ENCODE results near the gene NR1H3.

Gene NR1H3

GRCh38 chr11:47317064-47317828, 59.5 kb downstream of the NR1H3 start:
- Mint-ChIP-seq H3K4me1 (no peaks in the 10 kb centered on the region), H3K36me3 (ENCODE audit: low read depth) (peaks cover 42% of the 10 kb centered on the region), H3K4me3 (no peak overlapping the region), H3K27ac (no peak overlapping the region), H3K27me3 (ENCODE audit: low read depth) (no peaks in the 10 kb centered on the region), H3K9me3 (no peaks in the 10 kb centered on the region)
- TF ChIP-seq CTCF (IDR thresholded peaks at IDR 0.05; ENCODE audit: unreplicated experiment in 3 of 3) = no peak

GRCh38 chr11:47318166-47318565, 60.4 kb downstream of the NR1H3 start:
- no peaks in the 10 kb centered on the region for H3K9me3 Mint-ChIP-seq
- TF ChIP-seq CTCF (IDR thresholded peaks at IDR 0.05; ENCODE audit: unreplicated experiment in 3 of 3) = no peak
- H3K27ac Mint-ChIP-seq = no peak overlapping the region
- H3K27me3 Mint-ChIP-seq (ENCODE audit: low read depth) = no peaks in the 10 kb centered on the region
- peaks cover 42% of the 10 kb centered on the region for H3K36me3 Mint-ChIP-seq (ENCODE audit: low read depth)
- H3K4me1 Mint-ChIP-seq = no peaks in the 10 kb centered on the region
- H3K4me3 Mint-ChIP-seq = no peak overlapping the region

Data from nephron (organoid).